ENCODE measurements around the gene NFKBIE. TPM values are rescaled to one million over a fixed set of nuclear protein-coding genes. Genes with fewer than 3 reads are reported as not detected.

The NFKBIE gene
- total and polyA plus RNA-seq, 2 of the 13 experiments (the other 11 are each of a cell fraction or from before 2014, with no cell fraction given) = 6.7 to 14.5 TPM

- no peak for TF ChIP-seq RERE (CRISPR knock-in tag; IDR thresholded peaks at IDR 0.05; ENCODE audit: low read depth)
- TF ChIP-seq ZNF18 (CRISPR knock-in tag; IDR thresholded peaks at IDR 0.05; ENCODE audit: insufficient replicate concordance) = peak; percentile 76
- no peak for TF ChIP-seq SRF (IDR thresholded peaks at IDR 0.05; ENCODE audit: low read depth, low read length)
- TF ChIP-seq PRDM4 (CRISPR knock-in tag; IDR thresholded peaks at IDR 0.05; ENCODE audit: borderline replicate concordance) = no peak; the same call in 1 of the 2 replicates
- no peak for TF ChIP-seq NBN (conservative IDR thresholded peaks at IDR 0.05)
- peak; percentile 53 for TF ChIP-seq ZFP1 (CRISPR knock-in tag; IDR thresholded peaks at IDR 0.05)
- peak; percentile 31; the same call in 1 of the 2 replicates for TF ChIP-seq RARA (CRISPR knock-in tag; IDR thresholded peaks at IDR 0.05)
- TF ChIP-seq REL (CRISPR knock-in tag; conservative IDR thresholded peaks at IDR 0.05) = no peak; the same call in none of the 2 replicates
- TF ChIP-seq ZFP36L2 (CRISPR knock-in tag; IDR thresholded peaks at IDR 0.05) = no peak; the same call in 1 of the 2 replicates
- TF ChIP-seq MTF1 (CRISPR knock-in tag; IDR thresholded peaks at IDR 0.05) = no peak
- peak; percentile 38; the same call in 1 of the 2 replicates for TF ChIP-seq TFE3 (CRISPR knock-in tag; IDR thresholded peaks at IDR 0.05)
- no peak for TF ChIP-seq MBD4 (IDR thresholded peaks at IDR 0.05; ENCODE audit: borderline replicate concordance, low read length)
- TF ChIP-seq PATZ1 (CRISPR knock-in tag; IDR thresholded peaks at IDR 0.05) = peak; percentile 95
- TF ChIP-seq ZBTB37 (CRISPR knock-in tag; IDR thresholded peaks at IDR 0.05) = no peak
Observed at GRCh38 chr6:44245912-44246662, 19.3 kb downstream of the NFKBIE start (continued).

Data from HepG2 (cell line).